Measurements from ENCODE around the gene BBS2. TPM values are rescaled to one million over a fixed set of nuclear protein-coding genes. Genes with fewer than 3 reads are reported as not detected.

BBS2 gene
- total and polyA plus RNA-seq, 2 of the 13 experiments (the other 11 are each of a cell fraction or from before 2014, with no cell fraction given), result 59.7 to 68.3 TPM

DNA sequence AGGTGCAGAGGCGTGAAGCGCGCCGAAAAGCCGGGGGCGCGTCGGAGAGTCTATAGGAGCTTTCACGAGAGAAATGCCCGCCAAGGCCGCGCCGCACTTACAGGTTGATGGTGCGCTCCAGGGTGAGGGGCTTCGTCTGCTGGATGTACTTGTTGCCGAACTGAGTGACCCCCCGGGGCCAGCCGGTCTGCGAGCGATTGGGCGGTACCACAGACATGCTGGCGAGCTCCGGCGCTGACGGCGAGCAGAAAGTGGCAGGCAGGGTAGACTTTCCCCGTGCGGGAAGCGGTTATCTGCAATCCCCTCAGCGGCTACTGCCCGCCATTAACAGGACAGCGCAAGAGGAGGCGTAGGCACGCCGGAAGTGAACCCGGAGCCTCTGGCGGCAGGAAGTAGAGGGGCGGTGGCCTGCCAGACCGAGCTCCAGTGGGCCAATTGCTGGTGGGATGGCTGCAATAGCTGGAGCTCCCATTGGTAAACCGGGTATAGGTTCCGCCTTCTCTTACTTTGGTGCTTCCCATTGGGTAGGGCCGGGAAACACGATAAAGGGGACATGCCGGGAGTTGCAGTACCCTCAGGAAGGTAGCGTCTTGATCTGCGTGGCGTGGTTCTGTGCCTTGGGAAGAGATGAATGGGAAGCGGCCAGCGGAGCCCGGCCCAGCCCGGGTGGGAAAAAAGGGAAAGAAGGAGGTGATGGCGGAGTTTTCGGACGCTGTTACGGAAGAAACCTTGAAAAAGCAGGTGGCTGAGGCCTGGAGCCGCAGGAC lies 68.7 kb downstream of the BBS2 start, which contains the start of the genes NUDT21 and OGFOD1 (continued):
- TF ChIP-seq, protein P1, sequence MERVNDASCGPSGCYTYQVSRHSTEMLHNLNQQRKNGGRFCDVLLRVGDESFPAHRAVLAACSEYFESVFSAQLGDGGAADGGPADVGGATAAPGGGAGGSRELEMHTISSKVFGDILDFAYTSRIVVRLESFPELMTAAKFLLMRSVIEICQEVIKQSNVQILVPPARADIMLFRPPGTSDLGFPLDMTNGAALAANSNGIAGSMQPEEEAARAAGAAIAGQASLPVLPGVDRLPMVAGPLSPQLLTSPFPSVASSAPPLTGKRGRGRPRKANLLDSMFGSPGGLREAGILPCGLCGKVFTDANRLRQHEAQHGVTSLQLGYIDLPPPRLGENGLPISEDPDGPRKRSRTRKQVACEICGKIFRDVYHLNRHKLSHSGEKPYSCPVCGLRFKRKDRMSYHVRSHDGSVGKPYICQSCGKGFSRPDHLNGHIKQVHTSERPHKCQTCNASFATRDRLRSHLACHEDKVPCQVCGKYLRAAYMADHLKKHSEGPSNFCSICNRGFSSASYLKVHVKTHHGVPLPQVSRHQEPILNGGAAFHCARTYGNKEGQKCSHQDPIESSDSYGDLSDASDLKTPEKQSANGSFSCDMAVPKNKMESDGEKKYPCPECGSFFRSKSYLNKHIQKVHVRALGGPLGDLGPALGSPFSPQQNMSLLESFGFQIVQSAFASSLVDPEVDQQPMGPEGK (CRISPR knock-in tag; IDR thresholded peaks at IDR 0.05), result no peak
- TF ChIP-seq SMAD3 (CRISPR knock-in tag; IDR thresholded peaks at IDR 0.05) (no peak; the same call in 1 of the 2 replicates), HNRNPH1 (optimal IDR thresholded peaks at IDR 0.05; ENCODE audit: low read depth, low read length) (no peak), ZNF547 (CRISPR knock-in tag; IDR thresholded peaks at IDR 0.05) (no peak; the same call in 1 of the 2 replicates), ARHGAP35 (CRISPR knock-in tag; IDR thresholded peaks at IDR 0.05; ENCODE audit: borderline replicate concordance) (peak; percentile 58; the same call in 1 of the 2 replicates), JDP2 (CRISPR knock-in tag; IDR thresholded peaks at IDR 0.05; ENCODE audit: borderline replicate concordance) (no peak), ZNF501 (CRISPR knock-in tag; IDR thresholded peaks at IDR 0.05) (peak; percentile 80), HMGXB4 (CRISPR knock-in tag; IDR thresholded peaks at IDR 0.05; ENCODE audit: borderline replicate concordance in 1 of 2, low read depth in 1 of 2) (peak in 1 of 2 experiments; percentile 69; a peak in 2 of 4 replicates), ZNF431 (CRISPR knock-in tag; IDR thresholded peaks at IDR 0.05; ENCODE audit: borderline replicate concordance, low read depth) (no peak), ARNTL (CRISPR knock-in tag; IDR thresholded peaks at IDR 0.05) (no peak; the same call in 1 of the 2 replicates), ZNF703 (CRISPR knock-in tag; IDR thresholded peaks at IDR 0.05; ENCODE audit: borderline replicate concordance) (no peak), PHF5A (CRISPR knock-in tag; IDR thresholded peaks at IDR 0.05; ENCODE audit: low read depth, unreplicated experiment) (no peak), ATF7 (IDR thresholded peaks at IDR 0.05) (no peak), ATF7 (CRISPR knock-in tag; IDR thresholded peaks at IDR 0.05) (no peak), ELF3 (CRISPR knock-in tag; IDR thresholded peaks at IDR 0.05) (no peak), DMAP1 (CRISPR knock-in tag; IDR thresholded peaks at IDR 0.05) (peak; percentile 83)
- TF ChIP-seq, protein P2, sequence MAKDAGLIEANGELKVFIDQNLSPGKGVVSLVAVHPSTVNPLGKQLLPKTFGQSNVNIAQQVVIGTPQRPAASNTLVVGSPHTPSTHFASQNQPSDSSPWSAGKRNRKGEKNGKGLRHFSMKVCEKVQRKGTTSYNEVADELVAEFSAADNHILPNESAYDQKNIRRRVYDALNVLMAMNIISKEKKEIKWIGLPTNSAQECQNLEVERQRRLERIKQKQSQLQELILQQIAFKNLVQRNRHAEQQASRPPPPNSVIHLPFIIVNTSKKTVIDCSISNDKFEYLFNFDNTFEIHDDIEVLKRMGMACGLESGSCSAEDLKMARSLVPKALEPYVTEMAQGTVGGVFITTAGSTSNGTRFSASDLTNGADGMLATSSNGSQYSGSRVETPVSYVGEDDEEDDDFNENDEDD (CRISPR knock-in tag; IDR thresholded peaks at IDR 0.05; ENCODE audit: borderline replicate concordance), result peak; percentile 91
- TF ChIP-seq, protein P3, sequence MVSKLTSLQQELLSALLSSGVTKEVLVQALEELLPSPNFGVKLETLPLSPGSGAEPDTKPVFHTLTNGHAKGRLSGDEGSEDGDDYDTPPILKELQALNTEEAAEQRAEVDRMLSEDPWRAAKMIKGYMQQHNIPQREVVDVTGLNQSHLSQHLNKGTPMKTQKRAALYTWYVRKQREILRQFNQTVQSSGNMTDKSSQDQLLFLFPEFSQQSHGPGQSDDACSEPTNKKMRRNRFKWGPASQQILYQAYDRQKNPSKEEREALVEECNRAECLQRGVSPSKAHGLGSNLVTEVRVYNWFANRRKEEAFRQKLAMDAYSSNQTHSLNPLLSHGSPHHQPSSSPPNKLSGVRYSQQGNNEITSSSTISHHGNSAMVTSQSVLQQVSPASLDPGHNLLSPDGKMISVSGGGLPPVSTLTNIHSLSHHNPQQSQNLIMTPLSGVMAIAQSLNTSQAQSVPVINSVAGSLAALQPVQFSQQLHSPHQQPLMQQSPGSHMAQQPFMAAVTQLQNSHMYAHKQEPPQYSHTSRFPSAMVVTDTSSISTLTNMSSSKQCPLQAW (CRISPR knock-in tag; IDR thresholded peaks at IDR 0.05), result peak; percentile 82
- TF ChIP-seq, protein P4, sequence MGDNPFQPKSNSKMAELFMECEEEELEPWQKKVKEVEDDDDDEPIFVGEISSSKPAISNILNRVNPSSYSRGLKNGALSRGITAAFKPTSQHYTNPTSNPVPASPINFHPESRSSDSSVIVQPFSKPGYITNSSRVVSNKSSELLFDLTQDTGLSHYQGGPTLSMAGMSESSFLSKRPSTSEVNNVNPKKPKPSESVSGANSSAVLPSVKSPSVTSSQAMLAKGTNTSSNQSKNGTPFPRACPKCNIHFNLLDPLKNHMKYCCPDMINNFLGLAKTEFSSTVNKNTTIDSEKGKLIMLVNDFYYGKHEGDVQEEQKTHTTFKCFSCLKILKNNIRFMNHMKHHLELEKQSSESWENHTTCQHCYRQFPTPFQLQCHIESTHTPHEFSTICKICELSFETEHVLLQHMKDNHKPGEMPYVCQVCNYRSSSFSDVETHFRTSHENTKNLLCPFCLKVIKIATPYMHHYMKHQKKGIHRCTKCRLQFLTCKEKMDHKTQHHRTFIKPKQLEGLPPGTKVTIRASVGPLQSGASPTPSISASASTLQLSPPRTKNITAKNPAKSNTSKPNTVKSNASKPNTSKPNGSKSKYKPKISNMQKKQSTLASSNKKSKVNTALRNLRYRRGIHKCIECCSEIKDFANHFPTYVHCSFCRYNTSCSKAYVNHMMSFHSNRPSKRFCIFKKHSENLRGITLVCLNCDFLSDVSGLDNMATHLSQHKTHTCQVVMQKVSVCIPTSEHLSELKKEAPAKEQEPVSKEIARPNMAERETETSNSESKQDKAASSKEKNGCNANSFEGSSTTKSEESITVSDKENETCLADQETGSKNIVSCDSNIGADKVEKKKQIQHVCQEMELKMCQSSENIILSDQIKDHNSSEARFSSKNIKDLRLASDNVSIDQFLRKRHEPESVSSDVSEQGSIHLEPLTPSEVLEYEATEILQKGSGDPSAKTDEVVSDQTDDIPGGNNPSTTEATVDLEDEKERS (CRISPR knock-in tag; IDR thresholded peaks at IDR 0.05), result peak; percentile 43; the same call in 1 of the 2 replicates

Data from HepG2 (cell line).